Heart right ventricle (tissue), 16 donors: ENCODE results near the gene PXK. TPM values are rescaled to one million over a fixed set of nuclear protein-coding genes. Genes with fewer than 3 reads are reported as not detected.
A peak's percentile ranks its signal among the peaks of the same experiment; 100 is the strongest.

ENCODE experiments used
- ATAC-seq, 8 donors: fragments of 200-7000 bp; cut with Tn5 transposase; one replicate each; pipeline ENCODE4 v1.9.1; 2020; ENCODE audit warnings: mild to moderate bottlenecking in 8 of 8, moderate library complexity in 8 of 8, moderate number of reproducible peaks in 1 of 8
- DNase-seq, 2 donors: peaks; one replicate each; pipeline ENCODE4 v3.0.0-alpha.2; 2020
- H3K27ac ChIP-seq, 10 donors: fragments of 200-600 bp; sonication (generic) in 2 of 10; one replicate each; pipeline versions ENCODE4 v1.5.0 to v1.8.0; 2020 to 2022; ENCODE audit warnings: mild to moderate bottlenecking in 3 of 10
- H3K27me3 ChIP-seq, 7 donors: fragments of 200-600 bp; one replicate each; pipeline ENCODE4 v1.8.0; 2021 to 2022; ENCODE audit warnings: mild to moderate bottlenecking in 2 of 7
- H3K36me3 ChIP-seq, 9 donors: fragments of 200-600 bp; sonication (generic) in 1 of 9; one replicate each; pipeline versions ENCODE4 v1.5.0 to v1.8.0; 2020 to 2022; ENCODE audit warnings: mild to moderate bottlenecking in 2 of 9
- H3K4me1 ChIP-seq, 9 donors: fragments of 200-600 bp; sonication (generic) in 1 of 9; one replicate each; pipeline versions ENCODE4 v1.5.0 to v1.8.0; 2020 to 2022; ENCODE audit warnings: mild to moderate bottlenecking in 4 of 9
- H3K4me3 ChIP-seq, 10 donors: fragments of 200-600 bp; sonication (generic) in 2 of 10; one replicate each; pipeline versions ENCODE4 v1.5.0 to v1.8.0; 2020 to 2022; ENCODE audit warnings: mild to moderate bottlenecking in 7 of 10, moderate library complexity in 2 of 10
- H3K9me3 ChIP-seq, 11 donors: fragments of 200-600 bp in 10 of 11; sonication (generic) in 2 of 11; one replicate each; pipeline versions ENCODE4 v1.5.0 to v1.8.0; 2013 to 2022; ENCODE audit warnings: mild to moderate bottlenecking in 2 of 11, control low read depth in 1 of 11, moderate library complexity in 1 of 11
- CTCF ChIP-seq, 9 donors: fragments of 200-600 bp; sonication (generic) in 2 of 9; IDR thresholded peaks; one replicate each; pipeline versions ENCODE4 v1.5.0 to v1.8.0; 2021 to 2022; ENCODE audit warnings: antibody characterized with exemption in 9 of 9, mild to moderate bottlenecking in 5 of 9, moderate library complexity in 1 of 9
- WGBS, 2 donors: extraction: QIAGEN DNeasy Blood & Tissue Kit; methylation state at CpG; one replicate each; pipeline ENCODE4 v1.1.7; 2013; ENCODE audit warnings: inconsistent platforms in 1 of 2; 5-methylcytosine and 5-hydroxymethylcytosine counted together
- intact Hi-C, 10 donors: fragments of 100-400 bp; cut with DNase I; formaldehyde crosslinking; loops; one replicate each; pipeline versions ENCODE4 v1.11.1 to v1.14.2; 2022
- polyA plus RNA-seq, 2 donors: library from polyadenylated mRNA; stranded (reverse); fragments of 200-250 nt; gene quantifications; one replicate each; pipeline ENCODE4 v1.2.3, GENCODE V29; 2013
- total RNA-seq, 10 donors: library from RNA; stranded (reverse); fragmentation: NEBNext Ultra II Directional in 3 of 10; extraction: Animal tissue kit (Norgen Biotek cat#: 25700) in 3 of 10; gene quantifications; one replicate each; pipeline versions ENCODE4 v1.2.1 to v1.2.4, GENCODE V29; 2021 to 2023
- donor health status: Arrhythmogenic right ventricular cardiomyopathy.
- donor health status: ischemic (EF 13 %, LVEDD 7.1; RV severe dilation, severe dysfunction).
- donor health status: healthy with polysubstance abuse.
- donor health status: DM: no; HTN: yes; CAD: no.
- donor health status: DM: no; HTN: no; CAD: no.
- donor health status: ischemic (EF 25% LVEDD 6.9; RV normal size, moderate dysfunction).
- donor health status: ischemic (EF 25% LVEDD 5.7; RV mildly dilated, moderate dysfunction).
- donor health status: healthy.
- donor health status: DM: yes; HTN: yes; CAD: no.
- donor health status: Ischemic cardiomyopathy.
- donor health status: ischemic (EF 35%, LVEDD 5.7; RV mildly dilated, moderate dysfunction).
- donor health status: nonischemic (EF 11% LVEDD 7.7; RV severe dilation, severe dysfunction).
- donor health status: DM: yes; HTN: yes; CAD: no.
- donor health status: PGD.
- donor health status: ischemic (EF 29% LVEDD 5.4; RV normal size, mild dysfunction).
- donor health status: nonischemic (EF 23%, LVEDD 6.1; RV moderate dilation, normal function).

The PXK gene
- total and polyA plus RNA-seq, 12 donors, result 5.6 to 16.3 (median 10.8) TPM

DNA sequence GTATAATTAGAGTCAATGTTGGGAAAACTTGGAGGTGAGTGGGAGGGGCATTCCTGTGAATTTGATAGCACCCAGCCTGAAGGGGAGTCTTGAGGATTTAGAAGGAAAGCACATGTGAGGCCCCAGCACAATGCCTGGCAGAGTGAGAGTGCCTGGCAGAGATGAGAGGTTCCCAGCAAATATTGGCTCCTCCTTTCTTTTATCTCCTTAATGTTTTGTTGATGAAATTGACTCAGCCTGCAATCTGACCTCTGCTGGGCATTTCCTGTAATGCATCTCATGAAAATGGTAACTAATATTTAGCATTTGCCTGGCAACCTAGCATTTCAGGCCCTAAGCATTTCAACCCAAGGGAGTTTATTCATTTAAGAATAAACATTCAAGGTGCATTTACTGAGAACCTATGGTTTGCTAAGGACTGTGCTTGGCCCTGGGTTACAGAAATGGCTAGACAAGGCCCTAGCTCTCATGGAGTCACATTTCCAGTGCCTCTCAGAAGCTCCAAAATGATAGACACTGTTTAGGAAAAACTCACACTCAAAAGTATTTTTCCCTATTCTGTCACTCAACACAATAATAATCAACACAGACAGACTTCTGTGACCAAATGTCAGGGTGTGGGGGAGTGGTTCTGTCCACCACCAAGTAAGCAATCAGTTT lies 82.0 kb downstream of the PXK start:
- peak; percentile 58 to 84 (median 66) for ATAC-seq
- no peaks in the 10 kb centered on the region for H3K27me3 ChIP-seq
- H3K27ac ChIP-seq, result peak overlapping the region in 4 of 10 donors; percentile 2 to 53 (median 13)
- DNase-seq, result peak; percentile 38 to 53
- no peaks in the 10 kb centered on the region for H3K9me3 ChIP-seq
- H3K4me1 ChIP-seq, result peaks cover 0 to 28% (median 13%) of the 10 kb centered on the region in 9 donors
- intact Hi-C loops, result loop anchor here (2.0 to 10.0 kb wide), 8 partner anchors 77 to 237 kb away; partner anchors contain the start of gene PXK (in 5 of the 10)
- TF ChIP-seq CTCF (IDR thresholded peaks at IDR 0.05), result peak; percentile 74 to 87 (median 81)
- no peak overlapping the region for H3K4me3 ChIP-seq
- H3K36me3 ChIP-seq, result peaks cover 0 to 58% (median 0%) of the 10 kb centered on the region in 9 donors

GRCh38 chr3:58416191-58416590 lies 83.5 kb downstream of the PXK start:
- intact Hi-C loops, result loop anchor here in 8 of 10 donors (5.0 to 10.0 kb wide), 5 partner anchors 84 to 239 kb away; partner anchors contain the start of gene PXK (in 1 of the 8)
- Histone ChIP-seq H3K4me3 (no peak overlapping the region), H3K36me3 (peaks cover 0 to 53% (median 0%) of the 10 kb centered on the region in 9 donors), H3K4me1 (peaks cover 0 to 42% (median 21%) of the 10 kb centered on the region in 9 donors), H3K27me3 (no peaks in the 10 kb centered on the region), H3K9me3 (no peaks in the 10 kb centered on the region), H3K27ac (no peak overlapping the region)
- 97 to 98% methylated on average over 2 of the region's 2 CpGs for WGBS, 2 donors
- ATAC-seq (no peak), DNase-seq (no peak)
- TF ChIP-seq CTCF (IDR thresholded peaks at IDR 0.05), result no peak

DNA sequence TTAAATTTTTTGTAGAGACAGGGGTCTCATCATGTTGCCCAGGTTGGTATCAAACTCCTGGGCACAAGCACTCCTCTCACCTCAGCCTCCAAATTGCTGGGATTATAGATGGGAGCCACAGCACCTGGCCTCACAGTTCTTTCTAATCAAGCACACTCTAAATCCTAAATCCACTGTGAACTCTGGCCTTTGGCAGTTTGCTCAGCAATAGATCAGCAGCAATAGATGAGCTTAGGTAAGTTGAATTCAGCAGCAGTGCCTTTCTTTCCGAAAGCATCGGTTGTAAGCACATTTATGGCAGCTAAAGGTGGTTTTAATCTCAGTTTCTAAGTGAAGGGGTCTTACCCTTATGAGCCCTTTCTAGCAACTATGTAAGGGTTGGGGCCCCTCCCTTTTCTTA lies 84.4 kb downstream of the PXK start:
- 95 to 100% methylated on average over 2 of the region's 2 CpGs for WGBS, 2 donors
- Histone ChIP-seq H3K36me3 (peaks cover 0 to 53% (median 0%) of the 10 kb centered on the region in 9 donors), H3K27ac (no peak overlapping the region), H3K9me3 (no peaks in the 10 kb centered on the region), H3K27me3 (no peaks in the 10 kb centered on the region), H3K4me1 (peaks cover 0 to 44% (median 25%) of the 10 kb centered on the region in 9 donors), H3K4me3 (no peak overlapping the region)
- TF ChIP-seq CTCF (IDR thresholded peaks at IDR 0.05), result no peak
- ATAC-seq (no peak), DNase-seq (no peak)
- intact Hi-C loops, result loop anchor here in 8 of 10 donors (5.0 to 10.0 kb wide), 5 partner anchors 85 to 240 kb away; partner anchors contain the start of gene PXK (in 1 of the 8)

DNA sequence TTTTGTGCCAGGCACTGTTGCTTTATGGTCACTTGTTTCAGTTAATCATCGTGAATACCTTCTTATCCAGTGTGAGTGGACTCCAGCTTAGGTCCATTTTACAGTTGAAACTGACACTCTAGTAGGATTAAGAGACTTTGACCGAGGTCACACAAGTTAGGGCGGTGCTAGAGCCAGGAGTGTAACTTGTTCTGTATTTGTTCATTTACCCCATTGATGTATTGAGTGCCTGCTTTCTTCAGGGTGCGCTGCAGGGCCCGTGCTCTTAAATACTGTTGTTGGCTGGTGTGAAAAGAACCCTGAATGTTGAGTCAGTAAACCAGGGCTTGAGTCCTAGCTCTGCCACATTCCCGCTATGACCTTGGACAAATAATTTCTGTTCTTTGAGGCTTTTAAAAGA lies 85.5 kb downstream of the PXK start:
- WGBS, 2 donors, result 76 to 88% methylated on average over 6 of the region's 6 CpGs
- Histone ChIP-seq H3K27me3 (no peaks in the 10 kb centered on the region), H3K36me3 (peaks cover 0 to 53% (median 0%) of the 10 kb centered on the region in 9 donors), H3K9me3 (no peaks in the 10 kb centered on the region), H3K4me3 (no peak overlapping the region), H3K4me1 (peaks cover 0 to 55% (median 30%) of the 10 kb centered on the region in 9 donors), H3K27ac (no peak overlapping the region)
- ATAC-seq, result no peak
- DNase-seq, result no peak
- TF ChIP-seq CTCF (IDR thresholded peaks at IDR 0.05), result no peak
- intact Hi-C loops, result loop anchor here in 8 of 10 donors (5.0 to 10.0 kb wide), 5 partner anchors 86 to 241 kb away; partner anchors contain the start of gene PXK (in 1 of the 8)
